ENCODE measurements around the gene JSRP1.

DNA sequence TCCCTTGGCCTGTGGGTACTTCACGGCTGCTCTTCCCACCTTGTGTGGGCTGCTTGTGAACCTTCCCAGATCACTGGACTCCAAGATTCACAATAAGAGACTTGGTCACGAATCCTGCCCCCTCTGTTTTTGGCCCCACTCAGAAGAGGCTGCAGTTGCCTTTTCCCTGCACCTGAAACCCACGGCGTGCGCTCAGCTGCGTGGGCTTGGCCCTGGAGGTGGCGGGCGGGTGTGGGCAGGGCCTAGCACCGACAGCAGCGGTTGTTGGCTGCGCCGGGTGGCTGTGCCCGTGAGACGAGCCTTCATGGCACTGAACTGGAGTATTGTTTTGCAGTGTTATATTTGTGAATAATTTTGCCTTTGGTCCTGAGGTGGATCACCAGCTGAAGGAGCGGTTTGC is 53.9 kb downstream of the JSRP1 start:
- TF ChIP-seq, protein P1, sequence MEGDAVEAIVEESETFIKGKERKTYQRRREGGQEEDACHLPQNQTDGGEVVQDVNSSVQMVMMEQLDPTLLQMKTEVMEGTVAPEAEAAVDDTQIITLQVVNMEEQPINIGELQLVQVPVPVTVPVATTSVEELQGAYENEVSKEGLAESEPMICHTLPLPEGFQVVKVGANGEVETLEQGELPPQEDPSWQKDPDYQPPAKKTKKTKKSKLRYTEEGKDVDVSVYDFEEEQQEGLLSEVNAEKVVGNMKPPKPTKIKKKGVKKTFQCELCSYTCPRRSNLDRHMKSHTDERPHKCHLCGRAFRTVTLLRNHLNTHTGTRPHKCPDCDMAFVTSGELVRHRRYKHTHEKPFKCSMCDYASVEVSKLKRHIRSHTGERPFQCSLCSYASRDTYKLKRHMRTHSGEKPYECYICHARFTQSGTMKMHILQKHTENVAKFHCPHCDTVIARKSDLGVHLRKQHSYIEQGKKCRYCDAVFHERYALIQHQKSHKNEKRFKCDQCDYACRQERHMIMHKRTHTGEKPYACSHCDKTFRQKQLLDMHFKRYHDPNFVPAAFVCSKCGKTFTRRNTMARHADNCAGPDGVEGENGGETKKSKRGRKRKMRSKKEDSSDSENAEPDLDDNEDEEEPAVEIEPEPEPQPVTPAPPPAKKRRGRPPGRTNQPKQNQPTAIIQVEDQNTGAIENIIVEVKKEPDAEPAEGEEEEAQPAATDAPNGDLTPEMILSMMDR (IDR thresholded peaks at IDR 0.05), result no peak
- no peak for TF ChIP-seq POLR2AphosphoS5 (IDR thresholded peaks at IDR 0.05; ENCODE audit: low read depth, low read length)
- TF ChIP-seq NFIC (IDR thresholded peaks at IDR 0.05; ENCODE audit: borderline replicate concordance), result no peak
- no peak for TF ChIP-seq GABPA (IDR thresholded peaks at IDR 0.05; ENCODE audit: low read depth)
- TF ChIP-seq RXRA (IDR thresholded peaks at IDR 0.05; ENCODE audit: borderline replicate concordance, low read depth), result no peak
- TF ChIP-seq SMC3 (IDR thresholded peaks at IDR 0.05; ENCODE audit: low read depth, low read length), result no peak
- TF ChIP-seq, protein P2, sequence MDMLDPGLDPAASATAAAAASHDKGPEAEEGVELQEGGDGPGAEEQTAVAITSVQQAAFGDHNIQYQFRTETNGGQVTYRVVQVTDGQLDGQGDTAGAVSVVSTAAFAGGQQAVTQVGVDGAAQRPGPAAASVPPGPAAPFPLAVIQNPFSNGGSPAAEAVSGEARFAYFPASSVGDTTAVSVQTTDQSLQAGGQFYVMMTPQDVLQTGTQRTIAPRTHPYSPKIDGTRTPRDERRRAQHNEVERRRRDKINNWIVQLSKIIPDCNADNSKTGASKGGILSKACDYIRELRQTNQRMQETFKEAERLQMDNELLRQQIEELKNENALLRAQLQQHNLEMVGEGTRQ (IDR thresholded peaks at IDR 0.05; ENCODE audit: borderline replicate concordance, low read depth, low read length), result no peak
- TF ChIP-seq RFX5 (IDR thresholded peaks at IDR 0.05; ENCODE audit: low read length), result no peak
